Endodermal cell (in vitro differentiated cells): ENCODE results near the gene RNFT2. TPM values are rescaled to one million over a fixed set of nuclear protein-coding genes. Genes with fewer than 3 reads are reported as not detected.

Source experiments
- DNase-seq: peaks from one replicate; pipeline ENCODE4 v3.0.0-alpha.2; 2017
- H3K27ac ChIP-seq: 2 replicates; pipeline ENCODE4 v1.5.1; 2013; ENCODE audit warnings: mild to moderate bottlenecking, low read depth, low read length, moderate library complexity
- H3K27me3 ChIP-seq: 2 replicates; pipeline ENCODE4 v1.6.1; 2013; ENCODE audit warnings: mild to moderate bottlenecking, low read length, moderate library complexity; ENCODE audit not compliant: insufficient read depth, control insufficient read depth, poor library complexity, severe bottlenecking
- H3K36me3 ChIP-seq: 2 replicates; pipeline ENCODE4 v1.7.0; 2013; ENCODE audit warnings: mild to moderate bottlenecking, low read length, moderate library complexity; ENCODE audit not compliant: control insufficient read depth, insufficient read depth
- H3K4me1 ChIP-seq: one replicate; pipeline ENCODE4 v1.7.0; 2013; ENCODE audit warnings: low read length; ENCODE audit not compliant: control insufficient read depth, insufficient read depth
- H3K4me3 ChIP-seq: 2 replicates; pipeline ENCODE4 v1.5.1; 2013; ENCODE audit warnings: mild to moderate bottlenecking, low read length, moderate library complexity
- H3K9ac ChIP-seq: 2 replicates; pipeline ENCODE4 v1.6.1; 2013; ENCODE audit warnings: mild to moderate bottlenecking, low read length, moderate library complexity; ENCODE audit not compliant: poor library complexity, severe bottlenecking; ENCODE audit errors: extremely low read depth
- H3K9me3 ChIP-seq: 2 replicates; pipeline ENCODE4 v1.6.1; 2013; ENCODE audit warnings: mild to moderate bottlenecking, low read length, moderate library complexity; ENCODE audit not compliant: control insufficient read depth
- H3K27ac Mint-ChIP-seq: 2 replicates; pipeline ENCODE4 v1.8.0; 2020; ENCODE audit warnings: mixed read lengths
- H3K27me3 Mint-ChIP-seq: 2 replicates; pipeline ENCODE4 v1.8.0; 2021; ENCODE audit warnings: mild to moderate bottlenecking, mixed read lengths; ENCODE audit not compliant: insufficient read depth
- H3K36me3 Mint-ChIP-seq: 2 replicates; pipeline ENCODE4 v1.8.0; 2020; ENCODE audit warnings: low read depth, mixed read lengths
- H3K4me1 Mint-ChIP-seq: 2 replicates; pipeline ENCODE4 v1.8.0; 2020; ENCODE audit warnings: mixed read lengths
- H3K4me3 Mint-ChIP-seq: 2 replicates; pipeline ENCODE4 v1.8.0; 2020; ENCODE audit warnings: mild to moderate bottlenecking, moderate library complexity, mixed read lengths
- H3K9me3 Mint-ChIP-seq: 2 replicates; pipeline ENCODE4 v1.8.0; 2020; ENCODE audit warnings: mild to moderate bottlenecking, mixed read lengths
- CTCF ChIP-seq: fragments of 200-600 bp; sonication (generic); conservative IDR thresholded peaks from 2 replicates; pipeline ENCODE4 v1.5.0; 2021; ENCODE audit warnings: antibody characterized with exemption, mild to moderate bottlenecking
- WGBS, 2 experiments: methylation state at CpG; one replicate each; pipeline versions ENCODE4 v1.1.5 to v1.1.7; 2013; ENCODE audit warnings: missing lambda C conversion rate in 2 of 2, mixed read lengths in 1 of 2; ENCODE audit not compliant: insufficient coverage in 1 of 2, insufficient read length in 1 of 2; 5-methylcytosine and 5-hydroxymethylcytosine counted together
- total RNA-seq, 2 donors: library from RNA; stranded (reverse); fragmentation: NEBNext Ultra II Directional in 1 of 2; extraction: Animal tissue kit (Norgen Biotek cat#: 25700) in 1 of 2; gene quantifications; 2 replicates in 1 of 2; 3 replicates in 1 of 2; pipeline ENCODE4 v1.2.1, GENCODE V29; 2021

Gene RNFT2
- total RNA-seq, 2 donors from 2014 or later = 28.0 to 51.2 TPM

GRCh38 chr12:116777245-116777644, 39.1 kb downstream of the RNFT2 start:
- Histone ChIP-seq H3K36me3 (peaks cover 7% of the 10 kb centered on the region), H3K9me3 (peaks cover 4% of the 10 kb centered on the region), H3K4me1 (no peaks in the 10 kb centered on the region), H3K27me3 (no peaks in the 10 kb centered on the region), H3K9ac (no peak overlapping the region), H3K27ac (no peak overlapping the region), H3K4me3 (no peak overlapping the region)
- H3K36me3 Mint-ChIP-seq = peaks cover 48% of the 10 kb centered on the region
- no peaks in the 10 kb centered on the region for H3K9me3 Mint-ChIP-seq
- H3K27me3 Mint-ChIP-seq = no peaks in the 10 kb centered on the region
- WGBS, 2 experiments = 100% methylated on average over 1 of the region's 1 CpG
- H3K27ac Mint-ChIP-seq = no peak overlapping the region
- TF ChIP-seq CTCF = no peak
- no peak for DNase-seq
- peaks cover 4% of the 10 kb centered on the region for H3K4me1 Mint-ChIP-seq
- H3K4me3 Mint-ChIP-seq = no peak overlapping the region

GRCh38 chr12:116779597-116779996, 41.5 kb downstream of the RNFT2 start:
- Histone ChIP-seq H3K4me3 (no peak overlapping the region), H3K36me3 (peaks cover 19% of the 10 kb centered on the region), H3K27me3 (no peaks in the 10 kb centered on the region), H3K27ac (no peak overlapping the region), H3K9ac (no peak overlapping the region), H3K9me3 (peaks cover 4% of the 10 kb centered on the region), H3K4me1 (no peaks in the 10 kb centered on the region)
- 96 to 100% methylated on average over 2 of the region's 2 CpGs for WGBS, 2 experiments
- Mint-ChIP-seq H3K9me3 (no peaks in the 10 kb centered on the region), H3K36me3 (peaks cover 55% of the 10 kb centered on the region), H3K4me1 (peaks cover 4% of the 10 kb centered on the region), H3K4me3 (no peak overlapping the region), H3K27ac (no peak overlapping the region), H3K27me3 (no peaks in the 10 kb centered on the region)
- no peak for TF ChIP-seq CTCF
- no peak for DNase-seq

GRCh38 chr12:116780942-116781341, 42.8 kb downstream of the RNFT2 start:
- no peaks in the 10 kb centered on the region for H3K4me1 ChIP-seq
- H3K36me3 ChIP-seq = peaks cover 19% of the 10 kb centered on the region
- Mint-ChIP-seq H3K4me1 (peaks cover 4% of the 10 kb centered on the region), H3K9me3 (no peaks in the 10 kb centered on the region), H3K36me3 (peaks cover 61% of the 10 kb centered on the region), H3K4me3 (no peak overlapping the region), H3K27me3 (no peaks in the 10 kb centered on the region), H3K27ac (no peak overlapping the region)
- peaks cover 4% of the 10 kb centered on the region for H3K9me3 ChIP-seq
- no peak overlapping the region for H3K4me3 ChIP-seq
- H3K27ac ChIP-seq = no peak overlapping the region
- H3K9ac ChIP-seq = no peak overlapping the region
- no peak for TF ChIP-seq CTCF
- 67 to 73% methylated on average over 3 to 4 of the region's 4 CpGs for WGBS, 2 experiments
- no peak for DNase-seq
- H3K27me3 ChIP-seq = no peaks in the 10 kb centered on the region
